ENCODE results near the gene MCOLN2.
A peak's percentile ranks its signal among the peaks of the same experiment; 100 is the strongest.

Gene MCOLN2

DNA sequence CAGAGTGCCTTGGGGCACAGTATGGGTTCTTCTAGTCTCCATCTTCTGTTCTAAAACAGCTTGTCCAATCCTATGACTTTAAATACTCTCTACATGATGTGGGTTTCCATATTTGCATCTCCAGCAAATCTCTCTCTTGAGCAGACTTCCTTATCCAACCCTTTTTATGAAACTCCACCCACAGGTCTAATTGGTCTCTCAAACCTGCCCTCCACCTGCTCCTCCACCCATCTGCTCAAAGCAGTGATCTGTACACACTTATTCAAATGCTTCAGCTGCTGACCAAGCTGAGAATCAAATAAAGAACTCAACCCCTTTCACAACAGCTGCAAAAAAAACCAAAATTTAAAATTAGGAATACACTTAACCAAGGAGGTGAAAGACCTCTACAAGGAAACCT is 11.5 kb downstream of the MCOLN2 start:
- peak; percentile 50 for DNase-seq (ENCODE audit: low read depth)
- TF ChIP-seq, protein P1, sequence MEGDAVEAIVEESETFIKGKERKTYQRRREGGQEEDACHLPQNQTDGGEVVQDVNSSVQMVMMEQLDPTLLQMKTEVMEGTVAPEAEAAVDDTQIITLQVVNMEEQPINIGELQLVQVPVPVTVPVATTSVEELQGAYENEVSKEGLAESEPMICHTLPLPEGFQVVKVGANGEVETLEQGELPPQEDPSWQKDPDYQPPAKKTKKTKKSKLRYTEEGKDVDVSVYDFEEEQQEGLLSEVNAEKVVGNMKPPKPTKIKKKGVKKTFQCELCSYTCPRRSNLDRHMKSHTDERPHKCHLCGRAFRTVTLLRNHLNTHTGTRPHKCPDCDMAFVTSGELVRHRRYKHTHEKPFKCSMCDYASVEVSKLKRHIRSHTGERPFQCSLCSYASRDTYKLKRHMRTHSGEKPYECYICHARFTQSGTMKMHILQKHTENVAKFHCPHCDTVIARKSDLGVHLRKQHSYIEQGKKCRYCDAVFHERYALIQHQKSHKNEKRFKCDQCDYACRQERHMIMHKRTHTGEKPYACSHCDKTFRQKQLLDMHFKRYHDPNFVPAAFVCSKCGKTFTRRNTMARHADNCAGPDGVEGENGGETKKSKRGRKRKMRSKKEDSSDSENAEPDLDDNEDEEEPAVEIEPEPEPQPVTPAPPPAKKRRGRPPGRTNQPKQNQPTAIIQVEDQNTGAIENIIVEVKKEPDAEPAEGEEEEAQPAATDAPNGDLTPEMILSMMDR (IDR thresholded peaks at IDR 0.05; ENCODE audit: insufficient read depth, low read depth, low read length, missing control alignments): no peak
- H3K4me3 ChIP-seq (ENCODE audit: low read depth, low read length): no peak overlapping the region

DNA sequence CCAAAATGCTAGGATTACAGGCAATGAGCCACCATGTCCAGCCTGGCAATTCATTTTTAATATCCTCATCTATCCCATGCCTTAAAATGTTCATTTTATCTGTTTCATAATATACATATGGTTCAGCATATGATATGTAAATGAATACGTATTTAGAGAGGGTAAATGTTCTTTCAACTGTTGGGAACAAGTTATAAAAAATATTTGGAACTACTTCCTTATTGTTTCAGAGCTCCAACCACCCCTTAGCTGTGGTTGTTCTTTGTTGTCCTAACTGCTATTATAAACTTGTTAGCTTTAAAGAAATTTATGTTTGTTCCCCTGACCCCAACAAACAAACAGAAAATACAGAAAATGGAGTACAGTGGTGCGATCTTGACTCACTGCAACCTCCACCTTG is 14.5 kb downstream of the MCOLN2 start:
- H3K4me3 ChIP-seq (ENCODE audit: low read depth, low read length): no peak overlapping the region
- DNase-seq (ENCODE audit: low read depth): no peak
- TF ChIP-seq, protein P1 (IDR thresholded peaks at IDR 0.05; ENCODE audit: insufficient read depth, low read depth, low read length, missing control alignments): no peak

DNA sequence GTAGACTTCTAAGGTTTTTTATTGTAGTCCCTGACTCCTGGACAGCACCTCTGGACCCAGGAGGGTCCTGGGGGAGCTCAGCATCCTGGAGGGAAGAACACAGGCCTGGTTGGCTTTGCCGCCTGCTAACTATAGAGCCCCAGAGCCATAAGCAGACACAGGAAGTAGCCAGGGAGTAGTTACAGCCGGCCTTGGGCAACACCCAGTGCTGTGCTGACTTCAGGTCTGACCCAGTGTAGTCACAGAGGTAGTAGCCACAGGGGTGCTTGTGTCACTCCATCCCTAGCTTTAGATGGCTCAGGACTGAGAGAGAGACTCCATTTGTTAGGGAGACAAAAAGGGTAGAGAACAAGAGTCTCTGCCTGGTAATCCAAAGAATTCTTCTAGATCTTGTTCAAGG is 21.9 kb downstream of the MCOLN2 start:
- peak; percentile 56 for DNase-seq (ENCODE audit: low read depth)
- TF ChIP-seq, protein P1 (IDR thresholded peaks at IDR 0.05; ENCODE audit: insufficient read depth, low read depth, low read length, missing control alignments): no peak
- no peak overlapping the region for H3K4me3 ChIP-seq (ENCODE audit: low read depth, low read length)

DNA sequence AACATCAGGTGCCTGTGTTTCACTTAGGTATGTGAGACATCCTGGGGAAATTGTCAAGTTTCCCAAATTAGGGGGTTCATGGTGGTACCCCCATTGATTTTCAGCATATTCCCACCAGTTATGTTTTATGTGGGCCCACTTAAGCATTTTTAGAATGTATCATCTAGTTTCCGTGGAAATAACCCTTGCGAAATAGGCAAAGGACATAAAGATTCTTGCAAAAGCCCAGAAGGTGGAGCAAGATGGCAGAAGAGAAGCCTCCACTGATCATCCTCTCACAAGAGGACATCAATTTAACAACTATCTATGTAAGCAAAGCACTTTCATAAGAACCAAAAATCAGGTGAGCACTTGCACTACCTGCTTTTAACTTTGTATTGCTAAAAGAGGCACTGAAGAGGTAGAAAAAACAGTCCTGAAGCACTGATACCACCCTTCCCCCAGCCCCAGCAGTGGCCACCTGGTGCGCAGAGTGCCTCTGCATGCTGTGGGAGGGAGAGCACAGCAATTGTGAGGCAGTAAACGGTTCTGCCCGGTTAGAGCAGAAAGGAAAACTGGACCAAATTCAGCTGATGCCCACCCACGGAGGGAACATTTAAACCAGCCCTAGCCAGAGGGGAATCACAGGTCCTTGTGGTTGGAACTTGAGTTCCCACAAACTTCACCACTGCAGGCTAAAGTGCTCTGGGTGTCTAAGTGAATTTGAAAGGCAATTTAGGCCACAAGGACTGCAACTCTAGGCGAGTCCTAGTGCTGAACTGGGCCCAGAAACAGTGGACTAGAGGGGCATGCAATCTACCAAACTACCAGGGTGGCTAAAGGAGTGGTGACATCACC is 23.2 kb downstream of the MCOLN2 start:
- H3K4me3 ChIP-seq (ENCODE audit: low read depth, low read length): peak overlapping the region; percentile 18
- DNase-seq (ENCODE audit: low read depth): peak; percentile 61
- TF ChIP-seq, protein P1 (IDR thresholded peaks at IDR 0.05; ENCODE audit: insufficient read depth, low read depth, low read length, missing control alignments): peak; percentile 6

DNA sequence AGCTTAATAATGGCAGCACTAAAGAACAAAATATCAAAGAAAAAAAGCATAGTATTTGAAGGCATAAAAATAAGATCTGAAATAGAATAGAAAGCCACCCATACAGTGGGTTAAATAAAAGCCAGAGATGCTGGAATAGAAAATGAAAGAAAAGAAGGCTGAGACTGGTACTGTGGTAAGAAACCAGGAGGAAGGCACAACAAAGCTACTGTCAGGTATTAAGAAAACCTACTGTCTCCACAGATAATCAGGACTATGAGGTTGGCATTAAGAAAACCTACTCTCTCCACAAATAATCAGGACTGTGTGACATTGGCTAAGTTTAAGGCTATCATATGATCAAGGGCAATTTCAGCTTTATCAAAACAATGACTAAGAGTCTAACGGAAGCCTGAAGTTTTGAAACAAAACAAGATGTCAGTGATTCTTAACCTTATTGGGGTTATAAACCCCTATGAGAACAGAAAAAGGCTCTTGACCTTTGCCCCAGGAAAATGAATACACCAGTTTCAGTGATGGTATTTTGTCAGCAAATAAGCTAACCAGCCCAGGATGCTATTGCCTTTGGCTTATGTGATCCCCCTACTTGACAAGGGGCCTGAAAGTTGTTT is 24.4 kb downstream of the MCOLN2 start:
- peak overlapping the region; percentile 26 for H3K4me3 ChIP-seq (ENCODE audit: low read depth, low read length)
- DNase-seq (ENCODE audit: low read depth): peak; percentile 50
- TF ChIP-seq, protein P1 (IDR thresholded peaks at IDR 0.05; ENCODE audit: insufficient read depth, low read depth, low read length, missing control alignments): no peak

DNA sequence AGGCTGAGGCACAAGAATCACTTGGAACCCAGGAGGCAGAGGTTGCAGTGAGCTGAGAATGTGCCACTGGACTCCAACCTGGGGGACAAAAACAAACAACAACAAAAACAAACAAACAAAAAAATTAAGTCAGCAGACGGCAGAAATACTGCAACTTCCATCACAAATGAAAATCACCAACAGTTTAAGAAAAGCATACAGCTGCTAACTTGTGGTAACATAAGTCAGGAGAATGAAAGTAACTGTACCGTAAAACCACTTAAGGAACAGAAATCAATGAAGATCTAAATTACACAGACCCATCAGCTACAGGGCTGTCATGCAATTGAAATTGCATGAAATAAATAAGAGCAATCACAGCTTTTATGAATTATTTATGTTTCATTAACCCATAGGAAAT is 25.0 kb downstream of the MCOLN2 start:
- H3K4me3 ChIP-seq (ENCODE audit: low read depth, low read length): peak overlapping the region; percentile 26
- DNase-seq (ENCODE audit: low read depth): peak; percentile 69
- TF ChIP-seq, protein P1 (IDR thresholded peaks at IDR 0.05; ENCODE audit: insufficient read depth, low read depth, low read length, missing control alignments): no peak

Measured in GM12865 (cell line).